Prostate gland (tissue), 2 donors: ENCODE results near the gene VPS8.
"Not testable (repeated sequence)": the region's sequence is repeated elsewhere in the genome, so short reads cannot be mapped to it uniquely, and the experiment has no call there.

Experiments used
- CTCF ChIP-seq, 4 experiments: fragments of 200-600 bp in 2 of 4; fragments of 450-650 bp in 2 of 4; sonication (generic) in 2 of 4; IDR thresholded peaks; 1 replicate in 3 of 4; 2 replicates in 1 of 4; pipeline ENCODE4 v1.5.1; 2016 to 2019; ENCODE audit warnings: antibody characterized with exemption in 4 of 4, mild to moderate bottlenecking in 2 of 4, moderate library complexity in 2 of 4
- POLR2A ChIP-seq: fragments of 450-650 bp; IDR thresholded peaks from one replicate; pipeline ENCODE4 v1.6.1; 2016; ENCODE audit warnings: antibody characterized with exemption, mild to moderate bottlenecking
- POLR2AphosphoS5 ChIP-seq: sonication (generic); formaldehyde crosslinking; IDR thresholded peaks from one replicate; pipeline ENCODE4 v1.6.1; 2017; ENCODE audit warnings: antibody characterized with exemption

GRCh38 chr3:184907031-184907430, 95.1 kb downstream of the VPS8 start:
- TF ChIP-seq CTCF (IDR thresholded peaks at IDR 0.05); POLR2A; POLR2AphosphoS5: not testable (repeated sequence)
